Brain microvascular endothelial cell (primary cell): Measurements from ENCODE around the gene USH2A.

Experiments used
- DNase-seq: peaks from one replicate; pipeline ENCODE4 v3.0.0-alpha.2; 2020
- H3K27ac ChIP-seq: fragments of 250-450 bp; sonication (Bioruptor Pico); 2 replicates; pipeline ENCODE4 v1.5.1; 2020; ENCODE audit warnings: mild to moderate bottlenecking, moderate library complexity
- H3K27me3 ChIP-seq: fragments of 250-450 bp; sonication (Bioruptor Pico); replicated peaks from 2 replicates; pipeline ENCODE4 v1.5.1; 2020; ENCODE audit warnings: mild to moderate bottlenecking
- H3K36me3 ChIP-seq: fragments of 250-450 bp; sonication (Bioruptor Pico); replicated peaks from 2 replicates; pipeline ENCODE4 v1.5.1; 2020; ENCODE audit warnings: mild to moderate bottlenecking
- H3K4me3 ChIP-seq: 2 replicates; pipeline ENCODE4 v1.5.1; 2011; ENCODE audit warnings: low read depth, mild to moderate bottlenecking, control low read depth, low read length, moderate library complexity
- CTCF ChIP-seq: IDR thresholded peaks from 2 replicates; pipeline ENCODE4 v1.5.1; 2011; ENCODE audit warnings: low read depth, mild to moderate bottlenecking, moderate library complexity, low read length, control low read depth, inconsistent platforms; ENCODE audit errors: missing control alignments
- in situ Hi-C: cut with HindIII; loops from 2 replicates; pipeline ENCODE4 v1.10.0; 2017; ENCODE audit warnings: low sequenced_read_pairs, low pct_ligation_motif_present

The USH2A gene

GRCh38 chr1:216246577-216247203, 176.6 kb downstream of the USH2A start:
- no peak for DNase-seq
- H3K27me3 ChIP-seq, result no peaks in the 10 kb centered on the region

GRCh38 chr1:216238844-216239243, 184.4 kb downstream of the USH2A start:
- DNase-seq, result no peak
- Histone ChIP-seq H3K27me3 (no peaks in the 10 kb centered on the region), H3K27ac (no peak overlapping the region), H3K4me3 (no peak overlapping the region), H3K36me3 (no peaks in the 10 kb centered on the region)
- in situ Hi-C loops, result no loop called here
- TF ChIP-seq CTCF, result no peak

More at GRCh38 chr1:216246577-216247203, 176.6 kb downstream of the USH2A start:
- in situ Hi-C loops, result no loop called here
- TF ChIP-seq CTCF, result no peak
- Histone ChIP-seq H3K4me3 (no peak overlapping the region), H3K27ac (no peak overlapping the region), H3K36me3 (no peaks in the 10 kb centered on the region)

GRCh38 chr1:216237927-216238542, 185.2 kb downstream of the USH2A start:
- in situ Hi-C loops, result no loop called here
- H3K36me3 ChIP-seq, result no peaks in the 10 kb centered on the region

GRCh38 chr1:216224233-216224632, 199.0 kb downstream of the USH2A start:
- in situ Hi-C loops, result no loop called here

More at GRCh38 chr1:216237927-216238542, 185.2 kb downstream of the USH2A start:
- no peak for DNase-seq
- no peaks in the 10 kb centered on the region for H3K27me3 ChIP-seq
- H3K27ac ChIP-seq, result no peak overlapping the region
- TF ChIP-seq CTCF, result no peak
- no peak overlapping the region for H3K4me3 ChIP-seq

GRCh38 chr1:216223486-216223885, 199.8 kb downstream of the USH2A start:
- Histone ChIP-seq H3K27me3 (no peaks in the 10 kb centered on the region), H3K36me3 (no peaks in the 10 kb centered on the region), H3K4me3 (no peak overlapping the region), H3K27ac (no peak overlapping the region)
- in situ Hi-C loops, result no loop called here
- DNase-seq, result no peak
- TF ChIP-seq CTCF, result no peak

More at GRCh38 chr1:216224233-216224632, 199.0 kb downstream of the USH2A start:
- TF ChIP-seq CTCF, result no peak
- H3K36me3 ChIP-seq, result no peaks in the 10 kb centered on the region
- H3K27ac ChIP-seq, result no peak overlapping the region
- DNase-seq, result no peak
- no peak overlapping the region for H3K4me3 ChIP-seq
- H3K27me3 ChIP-seq, result no peaks in the 10 kb centered on the region
